Mesenteric fat pad (tissue), 1 donor: Measurements from ENCODE around the gene NEDD1. TPM values are rescaled to one million over a fixed set of nuclear protein-coding genes. Genes with fewer than 3 reads are reported as not detected.

Experiments
- DNase-seq: peaks from one replicate; pipeline ENCODE4 v3.0.0-alpha.2; 2020; ENCODE audit warnings: low spot score
- long read RNA-seq: library from polyadenylated mRNA; unstranded; transcript quantifications from one replicate; pipeline ENCODE4 v2.0.0, GENCODE V29; 2020
- total RNA-seq: library from RNA; stranded (reverse); fragmentation: NEBNext Ultra II Directional; extraction: Animal tissue kit (Norgen Biotek cat#: 25700); gene quantifications from one replicate; pipeline ENCODE4 v1.2.1, GENCODE V29; 2021
- donor health status: DM: yes; HTN: yes; CAD: no.

The NEDD1 gene, protein sequence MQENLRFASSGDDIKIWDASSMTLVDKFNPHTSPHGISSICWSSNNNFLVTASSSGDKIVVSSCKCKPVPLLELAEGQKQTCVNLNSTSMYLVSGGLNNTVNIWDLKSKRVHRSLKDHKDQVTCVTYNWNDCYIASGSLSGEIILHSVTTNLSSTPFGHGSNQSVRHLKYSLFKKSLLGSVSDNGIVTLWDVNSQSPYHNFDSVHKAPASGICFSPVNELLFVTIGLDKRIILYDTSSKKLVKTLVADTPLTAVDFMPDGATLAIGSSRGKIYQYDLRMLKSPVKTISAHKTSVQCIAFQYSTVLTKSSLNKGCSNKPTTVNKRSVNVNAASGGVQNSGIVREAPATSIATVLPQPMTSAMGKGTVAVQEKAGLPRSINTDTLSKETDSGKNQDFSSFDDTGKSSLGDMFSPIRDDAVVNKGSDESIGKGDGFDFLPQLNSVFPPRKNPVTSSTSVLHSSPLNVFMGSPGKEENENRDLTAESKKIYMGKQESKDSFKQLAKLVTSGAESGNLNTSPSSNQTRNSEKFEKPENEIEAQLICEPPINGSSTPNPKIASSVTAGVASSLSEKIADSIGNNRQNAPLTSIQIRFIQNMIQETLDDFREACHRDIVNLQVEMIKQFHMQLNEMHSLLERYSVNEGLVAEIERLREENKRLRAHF
- 11.1 TPM for total RNA-seq
- long read RNA-seq, partial matches to known transcripts: 0 of 2 reads
- long read RNA-seq, other reads (novel, unspliced or antisense): 2 of 2 reads

DNA sequence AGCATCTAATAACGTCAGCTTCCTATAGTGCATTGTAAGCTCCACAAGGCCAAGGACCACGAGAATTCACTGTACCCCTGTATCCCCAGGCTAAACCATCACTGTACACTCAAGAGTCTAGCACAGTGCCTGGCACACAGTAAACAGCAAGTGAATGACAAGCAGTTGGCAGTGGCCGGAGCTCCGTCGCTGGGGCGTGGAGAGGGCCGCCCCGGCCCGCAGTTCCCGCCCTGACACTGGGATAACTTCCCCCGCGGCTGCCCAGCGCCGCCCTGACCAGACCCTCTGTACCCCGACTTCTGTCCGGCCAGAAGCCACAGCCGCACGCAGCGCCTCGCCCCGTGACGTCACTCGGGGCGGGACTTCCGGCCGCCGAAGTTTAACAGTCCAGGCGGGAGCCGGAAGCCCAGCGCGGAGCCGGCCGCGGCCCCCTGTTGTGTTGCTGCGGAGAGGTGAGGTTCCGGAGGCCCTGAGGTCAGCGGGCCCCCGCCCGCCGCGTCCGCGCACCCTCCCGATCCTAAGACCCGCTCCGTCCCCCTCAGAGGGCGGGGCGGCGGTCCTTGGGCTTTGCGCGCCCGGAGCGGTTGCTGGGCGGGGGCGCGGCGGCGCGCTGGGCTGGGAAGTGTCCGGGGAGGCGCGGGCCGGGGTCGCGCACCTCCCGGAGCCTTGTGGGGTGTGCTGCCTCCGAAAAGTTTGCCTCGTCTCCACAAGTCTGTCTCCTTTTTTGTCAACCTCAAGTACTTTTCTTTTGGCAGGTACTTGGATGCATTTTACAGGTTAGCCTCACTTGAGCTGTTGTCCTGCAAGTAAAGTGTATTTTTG is at the start of gene NEDD1:
Gene NEDD1, plus strand, starts transcription at position 409 of the 822 bp plus-strand sequence. CDS start 2,503 bp downstream, outside the sequence.
- DNase-seq: peak; percentile 96

DNA sequence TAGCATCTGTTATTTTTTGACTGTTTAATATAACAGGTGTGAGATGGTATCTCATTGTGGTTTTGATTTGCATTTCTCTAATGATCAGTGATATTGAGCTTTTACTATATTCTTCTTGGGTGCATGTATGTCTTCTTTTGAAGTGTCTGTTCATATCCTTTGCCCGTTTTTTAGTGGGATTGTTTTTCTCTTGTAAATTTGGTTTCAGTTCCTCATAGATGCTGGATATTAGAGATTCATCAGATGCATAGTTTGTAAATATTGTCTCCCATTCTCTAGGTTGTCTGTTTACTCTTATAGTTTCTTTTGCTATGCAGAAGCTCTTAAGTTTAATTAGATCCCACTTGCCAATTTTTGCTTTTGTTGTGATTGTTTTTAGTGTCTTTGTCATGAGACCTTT is 48.9 kb upstream of the NEDD1 start:
- DNase-seq: no peak

DNA sequence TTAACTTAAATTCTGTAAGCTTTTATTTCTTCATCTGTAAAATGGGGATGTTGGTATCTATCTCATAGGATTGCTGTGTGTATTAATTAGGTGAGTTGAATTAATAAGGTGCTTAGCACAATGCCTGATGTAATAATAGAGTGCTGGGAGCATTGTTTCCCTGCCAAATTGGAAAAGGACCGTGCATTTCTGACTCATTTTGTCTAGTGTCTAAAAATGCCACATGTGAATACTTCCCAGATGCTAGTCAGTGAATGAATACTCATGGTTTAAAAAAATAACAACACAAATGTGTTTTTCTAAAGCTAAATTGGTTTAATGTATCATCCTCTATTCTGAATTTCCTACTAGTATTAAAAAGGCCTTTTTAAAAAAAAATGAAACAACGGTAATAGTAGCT is 45.4 kb upstream of the NEDD1 start:
- DNase-seq: no peak

DNA sequence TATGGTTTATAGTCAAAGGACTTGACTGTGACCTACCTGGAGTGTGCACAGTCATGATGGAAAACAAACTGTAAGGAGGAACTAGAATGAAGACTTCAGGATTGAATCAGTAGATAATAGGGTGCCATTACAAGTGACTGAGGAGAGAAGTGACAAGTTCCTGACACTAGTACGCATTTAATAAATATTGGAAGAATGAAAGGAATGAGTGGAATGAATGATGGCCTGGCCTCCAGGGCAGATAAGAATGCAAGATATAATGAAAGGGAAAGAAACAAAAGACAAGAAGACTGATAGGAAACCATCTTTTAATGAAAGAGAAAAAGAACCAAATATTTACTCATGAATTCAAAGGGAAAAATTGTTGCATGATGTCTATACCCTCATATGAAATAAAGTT is 44.7 kb upstream of the NEDD1 start:
- DNase-seq: no peak

DNA sequence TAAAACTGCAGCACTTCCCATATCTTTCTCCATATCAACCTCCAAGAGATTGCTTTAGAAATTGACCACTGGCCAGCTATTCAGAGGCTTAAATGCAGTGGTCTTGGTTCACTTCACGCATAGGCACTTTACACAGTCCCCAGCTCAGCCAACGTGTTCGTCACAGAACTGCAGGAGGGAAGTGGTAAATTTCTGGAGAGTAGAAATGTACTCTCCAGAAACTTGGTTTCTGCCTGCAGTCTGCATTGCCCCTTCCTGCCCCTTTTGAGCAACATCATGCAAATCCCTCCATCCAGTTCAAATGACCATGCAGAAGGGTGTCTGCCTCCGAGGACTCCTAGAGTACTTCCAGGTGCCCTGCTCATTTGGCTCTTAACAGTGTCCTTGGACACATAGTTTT is 42.7 kb upstream of the NEDD1 start:
- DNase-seq: no peak

DNA sequence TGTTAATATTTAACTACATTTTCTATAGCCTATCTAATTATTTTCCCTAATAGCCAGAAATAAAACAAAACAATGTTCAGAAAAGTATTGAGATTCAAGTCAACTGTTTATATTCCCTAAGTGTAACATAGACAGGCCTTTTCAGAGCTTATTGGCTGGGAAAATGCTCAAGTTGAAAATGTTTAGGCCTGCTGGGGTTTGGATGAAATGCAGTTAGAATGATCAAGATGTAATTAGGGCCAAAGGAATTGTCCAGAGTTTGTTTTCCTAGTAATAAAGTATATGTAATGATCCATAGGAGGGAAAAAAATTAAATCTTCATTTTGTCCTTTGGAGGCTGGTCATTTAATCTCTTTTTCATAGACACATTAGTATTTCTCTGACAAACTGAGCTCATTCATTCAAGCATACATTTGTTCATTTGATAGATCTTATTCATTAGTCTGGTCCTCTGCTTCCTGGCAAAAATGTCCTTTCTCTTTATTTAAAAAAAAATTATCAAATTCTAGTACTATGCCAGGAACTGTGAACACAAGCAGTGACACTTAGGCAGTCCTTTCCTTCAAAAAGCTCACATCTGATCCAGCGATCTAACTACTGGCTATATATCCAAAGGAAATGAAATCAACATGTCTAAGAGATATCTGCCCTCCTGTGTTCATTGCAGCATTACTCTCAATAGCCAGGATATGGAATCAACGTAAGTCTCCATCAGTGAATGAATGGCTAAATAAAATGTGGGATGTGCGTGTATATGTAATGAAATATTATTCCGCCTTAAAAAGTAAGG is 40.1 kb upstream of the NEDD1 start:
- DNase-seq: no peak

DNA sequence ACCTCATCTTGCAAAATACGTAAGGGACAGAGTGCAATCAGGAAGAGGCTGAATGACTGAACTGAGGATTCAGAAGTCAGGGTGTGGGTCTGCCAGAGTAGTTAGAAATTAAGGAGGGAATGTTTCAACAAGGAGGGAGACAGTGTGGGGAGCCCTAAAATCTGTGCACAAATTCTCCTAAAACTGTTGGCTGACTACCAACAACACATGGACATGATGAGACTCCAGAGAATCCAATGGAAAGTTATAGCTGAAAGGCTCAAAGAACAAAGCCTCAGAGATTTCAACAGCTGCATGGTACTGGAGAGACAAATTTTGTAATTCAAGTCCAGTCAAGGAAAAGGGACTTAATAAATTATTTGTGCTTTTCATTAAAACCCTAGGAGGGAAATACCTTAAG is 36.1 kb upstream of the NEDD1 start:
- DNase-seq: no peak

DNA sequence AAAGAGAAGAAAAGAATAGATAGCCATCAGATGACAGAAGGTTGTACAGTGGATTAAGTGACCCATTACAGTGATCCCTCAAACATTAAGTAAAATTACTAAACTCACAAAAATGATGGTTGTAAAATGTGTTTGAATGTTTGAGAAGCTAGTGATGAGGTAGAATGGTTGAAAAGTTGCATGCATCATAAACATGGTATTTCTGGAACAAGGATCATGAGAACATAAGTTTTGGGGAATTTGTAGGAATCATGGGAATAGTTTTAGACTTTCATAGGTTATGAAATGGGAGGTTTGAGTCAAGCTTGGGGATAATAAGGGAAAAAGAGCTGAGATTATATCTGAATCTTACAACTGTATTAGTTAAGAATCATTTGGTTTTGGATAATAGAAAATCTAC is 34.1 kb upstream of the NEDD1 start:
- DNase-seq: no peak

DNA sequence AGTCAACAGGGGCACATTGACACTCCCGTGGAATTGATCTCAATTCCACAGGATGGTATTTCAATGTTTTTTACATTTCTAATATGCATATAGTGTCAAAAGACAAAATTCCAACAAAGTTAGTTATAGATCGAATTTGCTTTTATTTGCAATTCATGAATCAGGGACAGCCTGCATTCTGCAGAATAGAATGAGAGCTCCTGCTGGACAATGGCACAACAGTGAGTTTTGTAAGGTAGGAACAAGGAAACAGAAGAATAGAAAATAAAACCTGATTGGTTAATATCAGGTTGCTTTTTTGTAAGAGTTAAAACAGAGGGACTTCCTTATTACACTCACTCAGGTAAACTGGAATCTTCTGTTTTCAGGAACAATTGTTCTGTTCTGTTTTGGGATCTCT is 32.8 kb upstream of the NEDD1 start:
- no peak for DNase-seq

DNA sequence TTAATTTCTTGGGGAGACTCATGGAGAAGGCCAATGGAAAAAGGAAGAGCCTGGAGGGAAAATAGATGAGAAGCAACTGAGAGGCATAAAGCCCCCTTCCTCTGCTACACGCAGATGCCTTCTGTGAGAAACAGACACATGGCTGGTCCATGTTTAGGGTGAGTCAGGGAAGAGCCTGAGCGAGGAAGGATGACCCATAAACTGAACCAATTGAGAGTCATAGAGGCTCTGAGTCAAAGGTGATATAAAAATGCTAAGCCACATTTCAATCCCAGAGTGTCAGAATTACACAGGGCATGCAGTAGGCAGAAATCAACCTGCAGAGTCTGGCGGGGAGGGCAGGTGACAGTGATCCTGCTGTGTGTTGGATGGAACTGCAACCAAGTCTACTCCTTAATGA is 30.1 kb upstream of the NEDD1 start:
- no peak for DNase-seq

DNA sequence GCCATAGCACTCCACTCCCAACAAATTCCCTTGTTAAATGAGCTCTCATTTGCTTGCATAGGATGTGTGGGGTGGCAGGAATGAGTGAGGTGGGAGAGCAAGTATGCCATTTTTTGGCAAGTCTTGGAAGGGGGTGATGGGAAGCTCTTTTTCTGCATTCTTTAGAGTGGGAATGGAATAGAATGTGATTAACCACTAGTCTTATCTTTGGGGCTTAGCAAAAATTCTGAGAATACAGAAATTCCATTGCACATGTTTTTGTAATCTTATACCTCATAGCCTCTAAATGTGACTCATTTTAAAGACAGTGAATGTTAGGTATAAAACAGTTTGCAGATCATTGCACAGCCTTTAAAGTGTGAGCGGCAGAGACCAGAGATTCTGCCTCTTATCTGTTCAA is 28.4 kb upstream of the NEDD1 start:
- DNase-seq: no peak

DNA sequence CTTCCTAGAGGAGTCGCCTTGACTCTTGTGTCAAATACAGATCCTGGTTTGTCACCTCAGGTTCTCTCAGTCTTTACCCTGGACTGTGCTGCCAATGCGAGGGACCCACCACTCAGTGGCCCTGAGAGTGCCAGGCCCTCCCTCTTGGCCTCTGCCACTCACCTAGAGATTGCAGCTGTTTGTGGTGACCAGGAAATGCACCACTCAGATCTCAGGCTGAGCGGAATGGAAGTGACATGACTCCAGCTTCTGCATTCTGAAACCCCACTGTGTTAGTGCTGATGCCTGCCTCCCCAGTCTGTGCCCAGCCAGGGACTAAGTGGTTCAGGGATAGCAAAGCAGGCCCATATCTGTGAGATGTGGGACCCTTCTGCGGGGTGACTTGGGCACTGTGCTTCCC is 27.8 kb upstream of the NEDD1 start:
- no peak for DNase-seq

DNA sequence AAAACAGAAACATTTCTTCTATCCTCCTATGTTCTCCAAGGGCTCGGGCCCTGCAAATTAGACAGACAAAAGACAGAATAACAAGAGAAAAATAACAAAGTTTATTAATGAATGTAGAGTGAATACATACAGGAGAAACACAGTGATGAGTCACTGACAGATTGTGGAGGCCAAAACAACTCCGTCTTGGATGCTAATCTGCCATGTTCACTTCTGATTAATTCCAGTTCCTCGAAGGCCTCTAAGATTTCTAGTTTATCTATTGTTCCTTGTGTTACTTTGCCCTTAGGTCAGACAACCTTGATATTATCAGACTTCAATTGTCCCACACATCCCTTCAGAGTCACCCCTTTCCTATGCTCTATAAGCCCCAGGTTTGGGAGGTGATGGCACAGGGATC is 26.8 kb upstream of the NEDD1 start:
- DNase-seq: no peak

DNA sequence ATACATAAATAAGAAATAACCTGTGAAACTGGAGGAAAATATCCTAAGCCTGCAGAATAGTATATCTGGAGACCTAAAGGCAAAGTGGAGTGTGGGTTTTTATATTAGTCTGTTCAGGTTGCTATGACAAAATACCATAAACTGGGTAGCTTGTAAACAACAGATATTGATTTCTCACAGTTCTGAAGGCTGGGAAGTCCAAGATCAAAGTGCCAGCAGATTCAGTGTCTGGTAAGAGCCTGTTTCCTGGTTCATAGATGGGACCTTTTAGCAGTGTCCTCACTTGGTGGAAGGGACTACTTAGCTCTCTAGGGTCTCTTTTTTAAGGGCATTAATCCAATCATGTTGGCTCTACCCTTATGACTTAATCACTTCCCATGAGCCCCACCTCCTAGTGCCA is 25.4 kb upstream of the NEDD1 start:
- no peak for DNase-seq

DNA sequence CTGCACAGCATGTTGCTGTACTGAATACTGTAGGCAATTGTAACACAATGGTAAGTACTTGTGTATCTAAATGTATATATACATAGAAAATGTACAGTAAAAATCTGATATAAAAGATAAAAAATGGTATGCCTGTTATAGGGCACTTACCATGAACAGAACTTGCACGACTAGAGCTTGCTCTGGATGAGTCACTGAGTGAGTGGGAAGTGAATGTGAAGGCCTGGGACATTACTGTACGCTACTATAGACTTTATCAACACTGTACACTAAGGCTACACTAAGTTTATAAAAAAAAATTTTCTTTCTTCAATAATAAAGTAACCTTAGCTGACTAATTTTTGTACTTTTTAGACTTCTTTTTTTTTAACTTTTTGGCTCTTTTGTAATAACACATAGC is 24.2 kb upstream of the NEDD1 start:
- DNase-seq: no peak

DNA sequence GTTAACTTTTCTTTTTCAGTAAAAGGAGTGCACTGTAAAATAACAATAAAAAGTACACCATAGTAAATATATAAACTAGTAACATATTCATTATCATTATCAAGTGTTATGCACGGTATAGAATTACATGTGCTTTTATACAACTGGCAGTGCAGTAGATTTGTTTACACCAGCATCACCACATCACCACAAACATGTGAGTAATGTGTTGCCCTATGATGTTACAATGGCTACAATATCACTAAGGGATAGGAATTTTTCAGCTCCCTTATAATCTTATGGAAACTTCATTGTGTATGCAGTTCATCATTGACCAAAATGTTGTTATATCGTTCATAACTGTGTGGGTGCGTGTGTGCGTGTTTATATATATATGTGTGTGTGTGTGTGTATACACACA is 23.5 kb upstream of the NEDD1 start:
- DNase-seq: no peak

DNA sequence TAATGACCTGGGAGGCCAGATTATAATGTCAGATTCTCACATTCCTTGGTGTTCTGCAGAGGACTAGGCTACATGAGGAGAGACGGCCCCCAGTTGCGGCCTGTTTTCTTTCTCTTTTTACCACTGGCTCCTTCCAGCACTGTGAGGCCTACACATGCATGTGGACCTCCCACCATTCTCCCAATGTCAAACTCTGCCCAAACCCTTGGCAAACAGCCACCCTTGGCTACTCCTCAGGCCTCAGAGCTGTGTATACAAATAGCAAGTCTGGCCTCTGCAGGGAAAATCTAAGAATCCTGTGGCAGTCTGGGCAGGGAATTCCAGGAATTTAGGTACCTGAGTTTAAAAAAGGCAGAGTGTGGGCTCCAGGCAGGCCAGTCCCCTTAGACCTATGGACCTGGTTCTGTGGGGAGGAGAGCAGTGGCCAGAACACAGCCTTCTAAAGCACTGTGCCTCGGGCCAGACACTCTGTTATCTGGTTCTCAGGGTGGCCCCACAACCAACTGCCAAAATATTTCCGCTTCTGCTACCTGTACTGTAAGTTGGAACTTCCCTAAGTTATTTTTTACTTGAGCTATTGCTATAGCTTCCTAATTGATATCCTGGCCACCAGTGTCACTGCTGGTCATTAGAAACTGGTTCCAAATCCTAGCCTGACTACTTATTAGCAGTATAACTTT is 19.9 kb upstream of the NEDD1 start:
- no peak for DNase-seq

DNA sequence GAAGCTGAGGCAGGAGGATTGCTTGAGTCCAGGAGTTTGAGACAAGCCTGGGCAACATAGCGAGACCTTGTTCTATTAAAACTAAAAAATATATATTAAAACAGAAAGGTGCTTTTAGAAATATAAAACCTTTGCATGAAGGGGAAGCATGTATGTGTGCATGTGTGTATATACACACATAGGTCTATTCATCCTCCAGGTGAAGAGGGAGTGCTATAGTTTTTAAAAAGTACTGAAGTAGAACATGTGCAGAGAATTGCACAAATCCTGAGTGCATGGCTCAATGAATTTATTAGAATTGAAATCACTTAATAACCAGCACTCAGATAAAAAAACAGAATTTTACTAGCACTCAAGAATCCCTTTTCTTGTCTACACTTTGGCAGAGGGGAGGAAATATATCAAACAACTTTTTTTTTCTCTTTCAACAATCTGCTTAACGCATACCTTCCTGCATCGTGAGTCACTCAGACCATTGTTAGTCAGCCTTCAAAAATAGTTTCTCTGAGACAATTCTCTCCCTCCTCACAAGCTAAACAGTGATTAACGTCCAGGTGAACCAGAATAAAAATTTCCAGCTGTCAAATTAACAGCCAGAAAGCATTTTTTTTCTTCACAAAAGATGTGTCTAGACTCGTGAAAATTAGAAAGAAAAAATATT is 17.7 kb upstream of the NEDD1 start:
- no peak for DNase-seq

DNA sequence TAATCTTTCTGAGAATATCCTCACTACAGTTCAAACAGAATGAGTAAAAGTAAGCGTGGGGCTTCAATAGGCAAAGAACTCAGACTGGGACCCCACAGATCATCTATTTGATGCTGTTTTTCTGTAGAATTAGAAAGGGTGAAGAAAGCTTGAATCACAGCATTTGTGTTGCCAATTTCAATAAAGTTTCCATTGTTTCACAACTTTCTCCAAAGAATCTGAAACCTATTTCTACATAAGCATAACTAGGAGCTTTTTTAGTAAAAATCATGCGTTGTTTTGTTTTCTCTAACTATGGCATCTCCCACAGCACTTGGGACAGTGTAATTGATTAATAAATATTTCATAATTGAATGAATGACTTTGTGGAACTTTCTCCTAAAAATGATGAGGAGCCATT is 16.7 kb upstream of the NEDD1 start:
- no peak for DNase-seq

DNA sequence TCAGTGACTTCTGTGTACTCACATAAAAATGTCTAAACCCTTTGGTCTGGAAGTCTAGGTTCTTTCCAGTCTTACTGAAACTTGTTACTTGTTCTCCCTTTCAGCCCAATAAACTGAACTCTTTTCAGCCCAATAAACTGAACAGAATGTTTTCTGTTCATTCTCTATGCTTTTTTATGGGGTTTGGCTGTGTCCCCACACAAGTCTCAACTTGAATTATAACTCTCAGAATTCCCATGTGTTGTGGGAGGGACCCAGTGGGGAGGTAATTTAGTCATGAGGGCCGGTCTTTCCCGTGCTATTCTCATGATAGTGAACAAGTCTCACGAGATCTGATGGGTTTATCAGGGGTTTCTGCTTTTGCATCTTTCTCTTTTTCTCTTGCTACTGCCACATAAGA is 15.0 kb upstream of the NEDD1 start:
- no peak for DNase-seq
